ENCODE measurements around the gene GRID1.

DNA sequence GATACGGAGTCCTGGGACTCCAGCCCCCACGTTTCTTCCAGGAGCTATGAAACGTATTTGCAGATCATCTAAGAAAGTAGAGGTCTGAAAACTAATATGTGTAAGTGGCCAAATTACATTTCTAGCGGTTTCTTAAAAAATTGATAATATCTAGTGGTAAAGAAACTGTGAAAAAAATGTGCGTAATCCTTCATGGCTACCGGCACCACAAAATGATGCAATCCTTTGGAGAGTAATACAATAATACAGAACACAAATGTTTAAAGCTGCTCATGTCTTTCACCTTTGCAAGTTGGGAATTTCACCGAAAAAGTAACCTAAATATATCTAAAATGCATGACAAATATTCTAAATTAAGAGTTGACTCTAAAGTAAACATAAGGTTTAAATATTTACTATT lies 742.1 kb downstream of the GRID1 start:
- no peak for TF ChIP-seq EZH2phosphoT487 (IDR thresholded peaks at IDR 0.05; ENCODE audit: insufficient read depth, low read depth)
- TF ChIP-seq EZH2 (IDR thresholded peaks at IDR 0.05; ENCODE audit: insufficient read depth, poor library complexity, severe bottlenecking), result no peak
